PC-9 (cell line): ENCODE measurements around the gene VAV3. TPM values are rescaled to one million over a fixed set of nuclear protein-coding genes. Genes with fewer than 3 reads are reported as not detected.
A peak's percentile ranks its signal among the peaks of the same experiment; 100 is the strongest.

Experiments
- BruUV-seq: library from RNA; stranded (reverse); fragments of 400-500 nt; replicated peaks from 2 replicates; lab custom pipeline; 2021; lab: Mats Ljungman, UMichigan
- CTCF ChIA-PET: fragments of 300-600 bp; sonication (Branson Sonifier 250); formaldehyde crosslinking; loops from one replicate; lab custom pipeline; 2022; ENCODE audit warnings: antibody characterized with exemption; lab: Charles Lee
- POLR2A ChIA-PET: fragments of 300-600 bp; sonication (Branson Sonifier 250); formaldehyde crosslinking; loops from one replicate; lab custom pipeline; 2022; ENCODE audit warnings: antibody characterized with exemption; ENCODE audit not compliant: unreplicated experiment; lab: Charles Lee
- DNase-seq, 2 experiments: peaks; one replicate each; pipeline versions ENCODE4 v3.0.0 to v3.0.0-alpha.2; 2015 to 2022; ENCODE audit warnings: mixed read lengths in 1 of 2
- H2AFZ ChIP-seq: fragments of 200-600 bp; sonication (generic); 2 replicates; pipeline ENCODE4 v1.8.1; 2017; ENCODE audit warnings: antibody characterized with exemption
- H3F3A ChIP-seq: fragments of 200-600 bp; sonication (generic); 2 replicates; pipeline ENCODE4 v1.8.1; 2017; ENCODE audit warnings: antibody characterized with exemption, mild to moderate bottlenecking, low read depth; ENCODE audit not compliant: insufficient read depth
- H3K27ac ChIP-seq: fragments of 200-600 bp; sonication (generic); 2 replicates; pipeline ENCODE4 v1.6.1; 2016; ENCODE audit warnings: mixed run types
- H3K27me3 ChIP-seq: fragments of 200-600 bp; sonication (generic); 2 replicates; pipeline ENCODE4 v1.6.1; 2016; ENCODE audit warnings: low read depth, mixed run types; ENCODE audit not compliant: insufficient read depth
- H3K36me3 ChIP-seq: fragments of 200-600 bp; sonication (generic); 2 replicates; pipeline ENCODE4 v1.6.1; 2016; ENCODE audit warnings: low read depth, mixed run types
- H3K4me1 ChIP-seq: fragments of 200-600 bp; sonication (generic); replicated peaks from 2 replicates; pipeline ENCODE4 v1.6.1; 2016; ENCODE audit warnings: mixed run types; ENCODE audit not compliant: insufficient read depth
- H3K4me2 ChIP-seq: fragments of 200-600 bp; sonication (generic); 2 replicates; pipeline ENCODE4 v1.6.1; 2017; ENCODE audit warnings: mixed run types
- H3K4me3 ChIP-seq: fragments of 200-600 bp; sonication (generic); 2 replicates; pipeline ENCODE4 v1.6.1; 2016; ENCODE audit warnings: mixed run types
- H3K79me2 ChIP-seq: fragments of 200-600 bp; sonication (generic); 2 replicates; pipeline ENCODE4 v1.6.1; 2017; ENCODE audit warnings: low read depth, mixed run types
- H3K9me2 ChIP-seq: fragments of 200-600 bp; sonication (generic); 2 replicates; pipeline ENCODE4 v1.8.1; 2017; ENCODE audit warnings: mild to moderate bottlenecking; ENCODE audit not compliant: insufficient read depth
- H3K9me3 ChIP-seq: fragments of 200-600 bp; sonication (generic); 2 replicates; pipeline ENCODE4 v1.8.1; 2016; ENCODE audit warnings: low read depth; ENCODE audit not compliant: insufficient read depth
- H4K20me1 ChIP-seq: fragments of 200-600 bp; sonication (generic); 2 replicates; pipeline ENCODE4 v1.8.1; 2017; ENCODE audit not compliant: insufficient read depth
- EZH2 ChIP-seq: fragments of 200-600 bp; sonication (generic); IDR thresholded peaks from 2 replicates; pipeline ENCODE4 v1.8.0; 2017; ENCODE audit warnings: antibody characterized with exemption, low read depth
- intact Hi-C: fragments of 100-400 bp; cut with micrococcal nuclease; formaldehyde crosslinking; loops from one replicate; pipeline ENCODE4 v1.10.0; 2022; ENCODE audit not compliant: unreplicated experiment
- total RNA-seq: library from RNA; stranded (reverse); gene quantifications from 2 replicates; pipeline ENCODE4 v1.2.3, GENCODE V29; 2021
- TF ChIP-seq, protein P1 (sequence below): fragments of 200-600 bp; sonication (generic); conservative IDR thresholded peaks from 2 replicates; pipeline ENCODE4 v1.6.1; 2017; ENCODE audit warnings: mixed run types, antibody characterized with exemption, mild to moderate bottlenecking, moderate library complexity

VAV3 gene
- total RNA-seq, 1 experiment from 2014 or later: 1.7 TPM

DNA sequence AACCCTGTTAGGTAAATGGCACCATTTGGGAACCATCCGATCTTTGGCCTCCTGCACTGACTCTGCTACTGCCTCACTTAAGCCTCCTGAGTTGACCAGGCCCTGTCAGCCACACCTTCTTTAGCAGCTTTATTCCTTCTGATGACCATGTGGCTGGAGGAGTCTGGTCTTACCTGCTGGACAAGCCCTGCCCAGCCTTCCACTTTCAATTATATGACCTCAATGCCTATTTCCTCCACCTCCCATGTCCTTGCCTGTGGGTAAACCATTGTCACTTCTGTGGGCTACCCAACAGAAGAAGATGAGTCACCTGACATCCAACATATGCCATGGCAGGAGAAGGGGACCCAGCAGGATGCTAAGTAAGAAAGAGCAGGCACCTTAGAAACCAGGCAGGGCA lies 430.3 kb downstream of the VAV3 start:
- peaks cover 8% of the 10 kb centered on the region for H3K4me1 ChIP-seq
- H3K79me2 ChIP-seq: no peaks in the 10 kb centered on the region
- DNase-seq: peak in 1 of 2 experiments; percentile 62
- no peak overlapping the region for H3K27ac ChIP-seq
- no peak overlapping the region for H3K4me2 ChIP-seq
- H3K4me3 ChIP-seq: no peak overlapping the region
- intact Hi-C loops: no loop called here
- no TSS peak for BruUV-seq
- POLR2A ChIA-PET: no interaction called here
- TF ChIP-seq, protein P1, sequence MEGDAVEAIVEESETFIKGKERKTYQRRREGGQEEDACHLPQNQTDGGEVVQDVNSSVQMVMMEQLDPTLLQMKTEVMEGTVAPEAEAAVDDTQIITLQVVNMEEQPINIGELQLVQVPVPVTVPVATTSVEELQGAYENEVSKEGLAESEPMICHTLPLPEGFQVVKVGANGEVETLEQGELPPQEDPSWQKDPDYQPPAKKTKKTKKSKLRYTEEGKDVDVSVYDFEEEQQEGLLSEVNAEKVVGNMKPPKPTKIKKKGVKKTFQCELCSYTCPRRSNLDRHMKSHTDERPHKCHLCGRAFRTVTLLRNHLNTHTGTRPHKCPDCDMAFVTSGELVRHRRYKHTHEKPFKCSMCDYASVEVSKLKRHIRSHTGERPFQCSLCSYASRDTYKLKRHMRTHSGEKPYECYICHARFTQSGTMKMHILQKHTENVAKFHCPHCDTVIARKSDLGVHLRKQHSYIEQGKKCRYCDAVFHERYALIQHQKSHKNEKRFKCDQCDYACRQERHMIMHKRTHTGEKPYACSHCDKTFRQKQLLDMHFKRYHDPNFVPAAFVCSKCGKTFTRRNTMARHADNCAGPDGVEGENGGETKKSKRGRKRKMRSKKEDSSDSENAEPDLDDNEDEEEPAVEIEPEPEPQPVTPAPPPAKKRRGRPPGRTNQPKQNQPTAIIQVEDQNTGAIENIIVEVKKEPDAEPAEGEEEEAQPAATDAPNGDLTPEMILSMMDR: no peak
- TF ChIP-seq EZH2: no peak
- no peaks in the 10 kb centered on the region for H3K27me3 ChIP-seq
- CTCF ChIA-PET: no interaction called here
- no peaks in the 10 kb centered on the region for H3K9me3 ChIP-seq
- H3F3A ChIP-seq: no peaks in the 10 kb centered on the region
- no peaks in the 10 kb centered on the region for H3K9me2 ChIP-seq
- no peaks in the 10 kb centered on the region for H4K20me1 ChIP-seq
- no peak overlapping the region for H2AFZ ChIP-seq
- H3K36me3 ChIP-seq: no peaks in the 10 kb centered on the region

DNA sequence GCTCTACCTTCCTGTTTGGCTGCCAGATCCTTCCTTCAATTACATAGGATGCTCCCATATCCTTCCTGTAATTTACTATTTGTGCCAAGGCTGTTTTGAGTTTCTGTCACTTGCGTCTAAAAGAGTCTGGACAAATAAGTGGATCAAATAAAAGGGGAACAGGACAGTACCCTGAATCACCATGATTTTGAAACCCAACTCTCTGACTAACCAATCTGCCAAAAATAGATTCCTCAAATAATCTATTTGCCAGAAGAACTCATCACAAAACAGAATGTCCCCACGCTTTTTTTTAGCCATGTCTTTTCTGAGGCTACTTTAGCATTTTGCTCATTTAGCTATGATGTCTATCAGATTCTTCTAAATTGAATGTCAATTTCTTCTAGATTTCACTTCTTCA lies 431.5 kb downstream of the VAV3 start:
- Histone ChIP-seq H3K9me2 (no peaks in the 10 kb centered on the region), H2AFZ (no peak overlapping the region), H4K20me1 (no peaks in the 10 kb centered on the region), H3K4me2 (no peak overlapping the region), H3K79me2 (no peaks in the 10 kb centered on the region), H3K4me1 (peaks cover 8% of the 10 kb centered on the region), H3K4me3 (no peak overlapping the region), H3K27me3 (no peaks in the 10 kb centered on the region), H3K36me3 (no peaks in the 10 kb centered on the region), H3K9me3 (no peaks in the 10 kb centered on the region), H3K27ac (no peak overlapping the region), H3F3A (no peaks in the 10 kb centered on the region)
- TF ChIP-seq EZH2: no peak
- TF ChIP-seq, protein P1: no peak
- ChIA-PET CTCF (no interaction called here), POLR2A (no interaction called here)
- intact Hi-C loops: no loop called here
- no TSS peak for BruUV-seq
- DNase-seq: no peak

DNA sequence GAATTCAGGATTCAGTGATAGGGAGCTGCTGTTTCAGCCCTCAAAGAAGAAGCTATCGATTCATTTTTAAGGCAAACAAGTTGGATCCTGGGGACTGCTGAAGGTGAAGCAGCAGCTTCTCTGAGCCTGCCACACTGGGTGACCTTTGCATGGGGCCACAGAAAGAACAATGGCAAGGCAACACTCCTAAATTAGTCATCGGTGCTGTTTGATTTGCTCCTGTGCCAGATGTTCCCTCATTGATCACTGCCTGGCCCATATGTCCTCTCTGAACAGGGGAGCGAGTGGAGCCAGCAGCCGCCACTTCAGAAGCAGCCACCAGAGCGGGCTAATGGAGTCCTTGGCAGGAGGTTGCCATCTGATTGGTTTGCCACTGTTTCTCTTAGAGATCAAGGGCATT lies 432.7 kb downstream of the VAV3 start:
- intact Hi-C loops: no loop called here
- Histone ChIP-seq H3K27ac (no peak overlapping the region), H3K4me3 (no peak overlapping the region), H3K36me3 (no peaks in the 10 kb centered on the region), H3K4me1 (peaks cover 8% of the 10 kb centered on the region), H3K79me2 (no peaks in the 10 kb centered on the region), H3K4me2 (no peak overlapping the region), H4K20me1 (no peaks in the 10 kb centered on the region), H2AFZ (no peak overlapping the region), H3K27me3 (no peaks in the 10 kb centered on the region), H3K9me2 (no peaks in the 10 kb centered on the region), H3K9me3 (no peaks in the 10 kb centered on the region), H3F3A (no peaks in the 10 kb centered on the region)
- ChIA-PET POLR2A (no interaction called here), CTCF (no interaction called here)
- no peak for DNase-seq
- TF ChIP-seq, protein P1: no peak
- TF ChIP-seq EZH2: no peak
- BruUV-seq: no TSS peak
